Measurements from ENCODE around the gene PRXL2B. TPM values are rescaled to one million over a fixed set of nuclear protein-coding genes. Genes with fewer than 3 reads are reported as not detected.

Gene PRXL2B
- total RNA-seq, 1 donor from 2014 or later = 15.3 TPM

DNA sequence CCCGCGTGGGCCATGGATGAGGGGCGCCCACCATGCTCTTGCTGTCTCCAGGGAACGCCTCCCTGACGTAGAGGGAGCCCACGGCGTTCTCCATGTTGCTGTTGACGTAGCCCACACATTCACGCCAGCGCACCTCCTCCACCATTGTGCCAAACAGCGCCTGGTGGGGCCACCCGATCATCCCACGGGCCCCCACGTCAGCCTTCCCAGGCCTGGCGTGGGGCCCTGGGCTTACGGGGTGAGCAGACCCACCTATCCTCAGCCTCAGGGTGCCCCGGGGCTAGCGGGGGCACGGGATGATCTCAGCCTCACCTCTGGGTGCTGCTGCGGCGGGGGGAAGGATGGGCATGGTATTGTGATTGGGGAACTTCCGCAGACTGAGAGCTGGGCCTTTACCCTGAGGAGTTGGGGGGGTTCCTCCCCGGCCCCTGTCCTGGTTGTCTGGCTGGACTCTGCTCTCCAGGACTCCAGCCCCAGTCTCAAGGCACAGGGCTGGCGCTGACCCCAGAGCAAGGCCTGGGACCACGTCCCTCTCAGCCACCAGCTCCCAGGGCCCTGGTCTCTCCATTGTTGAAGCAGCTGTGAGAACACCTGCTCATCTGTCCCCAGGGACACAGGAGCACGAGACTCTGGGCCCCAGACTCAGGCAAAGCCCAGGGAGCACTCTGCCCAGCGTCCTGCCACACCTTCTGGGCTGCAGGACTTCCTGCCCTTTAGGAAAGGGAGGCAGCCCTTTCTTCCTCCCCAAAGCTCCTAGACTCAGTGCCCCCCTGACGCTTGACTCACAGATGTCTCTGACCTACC is 10.2 kb downstream of the PRXL2B start:
- DNase-seq (ENCODE audit: low read depth) = peak; percentile 22

DNA sequence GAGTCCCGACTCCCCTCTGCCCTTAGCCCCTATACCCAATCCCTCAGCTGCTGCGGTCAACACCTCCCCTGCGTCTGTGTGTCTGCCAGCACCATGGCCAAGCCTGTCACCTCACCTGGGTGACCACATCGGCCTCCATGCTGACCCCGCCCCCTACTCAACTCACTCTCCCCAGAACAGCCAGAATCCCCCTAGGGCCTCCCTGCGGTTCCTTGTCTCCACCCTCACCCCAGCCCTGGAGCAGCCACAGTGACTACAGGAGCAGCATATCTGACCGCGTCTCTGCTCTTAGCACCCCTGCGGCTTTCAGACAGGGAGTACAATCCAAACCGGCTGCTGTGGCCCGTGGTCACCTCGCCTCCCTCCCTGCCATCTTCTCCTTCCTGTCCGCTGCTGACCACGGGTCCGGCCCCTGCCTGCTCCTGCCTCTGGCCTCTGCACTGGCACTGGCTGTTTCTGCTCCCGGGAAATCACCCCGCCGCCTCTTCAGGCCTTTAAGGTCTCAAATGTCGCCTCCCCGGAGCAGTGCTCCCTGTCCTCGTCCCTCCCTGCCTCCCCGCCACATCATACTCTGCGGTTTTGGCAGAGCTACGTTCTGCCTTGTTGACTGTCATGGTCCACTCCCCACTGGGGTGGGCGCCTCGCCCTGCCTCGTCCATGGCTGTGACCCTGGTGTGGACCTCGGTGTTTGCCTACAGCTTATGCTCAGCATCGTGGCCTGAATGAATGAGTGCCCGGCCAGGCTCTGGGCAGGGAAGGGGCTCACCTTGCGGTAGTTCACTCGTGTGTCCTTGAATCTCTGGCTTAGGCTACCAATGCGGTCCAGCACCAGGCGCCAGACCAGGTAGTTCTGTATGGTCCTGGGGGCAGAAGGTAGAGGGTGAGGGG is 11.1 kb downstream of the PRXL2B start:
- DNase-seq (ENCODE audit: low read depth) = no peak

DNA sequence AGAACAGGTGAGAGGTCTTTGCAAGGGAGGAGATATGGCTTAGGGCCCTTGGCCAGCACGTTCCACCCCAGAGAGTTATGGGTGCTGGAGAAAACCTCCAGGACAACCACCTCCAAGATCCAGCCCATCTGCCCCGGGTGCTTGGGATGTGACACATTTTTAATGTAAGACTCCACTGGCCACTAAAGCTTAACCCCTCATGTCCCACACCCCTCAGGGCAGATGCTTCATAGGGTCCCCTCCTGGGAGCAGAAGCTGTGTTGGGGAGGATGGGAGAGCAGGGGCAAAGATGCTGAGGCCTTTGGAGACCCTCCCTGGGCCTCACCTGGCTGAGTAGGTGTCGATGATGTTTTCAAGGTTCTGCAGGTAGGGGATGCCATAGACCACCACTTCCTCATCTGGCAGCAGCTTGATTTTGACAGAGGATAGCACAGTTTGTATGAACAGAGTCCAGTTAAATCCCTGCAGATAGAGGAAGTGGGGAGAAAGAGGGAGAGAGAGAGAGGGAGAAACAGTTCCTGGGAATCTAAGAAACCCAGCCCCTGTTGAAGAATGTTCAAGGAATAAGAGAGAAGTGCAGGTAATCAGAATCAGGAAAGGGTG is 11.9 kb downstream of the PRXL2B start:
- no peak for DNase-seq (ENCODE audit: low read depth)

DNA sequence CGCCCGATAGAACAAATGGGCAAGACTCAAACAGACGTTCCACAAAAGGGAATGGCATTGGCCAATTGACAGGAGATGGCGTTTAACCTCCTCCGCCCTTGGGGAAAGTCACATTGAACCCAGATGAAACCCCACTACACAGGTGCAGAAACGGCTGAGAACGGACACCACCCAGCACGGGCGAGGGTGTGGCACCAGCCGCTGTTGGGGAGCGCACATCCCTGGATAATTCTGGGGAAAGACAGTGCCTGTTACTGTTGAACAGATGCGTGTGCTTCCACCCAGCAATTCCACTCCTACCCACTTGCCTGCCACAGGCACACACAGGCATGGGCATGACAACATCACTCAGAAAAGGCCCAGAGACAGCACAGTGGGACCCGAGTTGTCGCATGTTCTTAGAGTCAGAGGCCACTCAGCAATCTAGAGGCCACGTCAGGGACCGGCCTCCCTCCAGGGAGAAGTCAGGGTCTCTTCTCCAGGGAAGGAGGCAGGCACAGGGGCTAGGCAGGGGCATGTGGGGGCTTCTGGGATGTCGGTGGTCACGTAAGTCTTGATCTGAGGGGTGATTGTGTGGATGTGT is 15.2 kb downstream of the PRXL2B start:
- DNase-seq (ENCODE audit: low read depth) = no peak

DNA sequence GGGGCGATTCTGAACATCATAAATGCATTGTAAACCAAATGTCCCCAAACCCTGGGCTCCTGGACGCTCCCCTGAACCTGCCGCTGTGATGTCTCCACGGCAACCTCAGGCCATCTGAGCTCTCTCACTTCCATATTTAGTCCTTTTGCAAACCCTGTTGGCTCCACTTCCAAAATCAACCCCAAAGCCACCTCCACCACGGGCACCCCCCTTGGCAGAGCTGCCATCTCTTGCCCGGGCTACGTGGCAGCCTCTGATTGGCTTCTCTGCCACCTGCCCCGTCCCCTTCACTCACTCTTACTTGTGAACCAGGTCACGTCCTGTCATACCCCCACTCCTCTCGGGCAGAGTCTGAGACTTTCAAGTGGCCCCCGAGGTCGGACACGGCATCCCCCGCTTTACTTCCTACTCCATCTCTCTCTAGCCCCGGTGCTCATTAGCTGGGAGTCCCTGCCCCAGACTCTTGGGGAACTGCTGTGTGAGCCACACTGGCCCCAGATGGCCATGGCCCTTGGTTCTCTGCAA is 15.8 kb downstream of the PRXL2B start:
- no peak for DNase-seq (ENCODE audit: low read depth)

DNA sequence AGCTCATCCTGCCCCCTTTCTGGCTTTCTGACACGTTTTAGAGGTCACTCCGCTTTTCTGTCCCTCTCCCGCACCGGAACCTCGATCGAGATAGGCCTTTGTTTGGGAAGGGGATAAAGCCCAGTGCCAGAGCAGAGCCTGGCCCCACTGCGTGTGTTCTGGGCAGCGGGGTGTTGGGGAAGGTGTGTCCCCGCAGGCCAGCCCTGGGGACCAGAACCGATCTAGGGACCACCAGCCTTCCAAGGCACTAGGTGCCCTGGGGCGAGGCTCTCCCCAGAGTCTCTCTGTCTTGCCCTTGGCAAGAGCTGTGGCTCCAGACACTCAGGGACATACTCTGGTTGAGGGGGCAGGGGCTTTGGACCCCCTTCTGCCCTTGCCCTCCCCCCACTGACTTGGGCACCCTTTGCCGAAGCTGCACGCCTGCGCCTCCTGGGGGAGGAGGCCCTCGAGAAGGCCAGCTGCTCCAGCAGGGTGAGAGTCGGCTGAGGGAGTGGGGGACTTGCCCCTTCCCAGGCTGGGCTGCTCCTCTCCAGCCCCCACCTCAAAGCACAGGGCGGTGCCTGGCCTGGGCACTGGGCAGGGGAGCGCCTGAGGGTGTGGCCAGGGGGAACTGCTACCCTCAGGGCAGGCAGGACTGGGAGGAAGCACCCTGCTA is 16.4 kb downstream of the PRXL2B start:
- DNase-seq (ENCODE audit: low read depth) = no peak

DNA sequence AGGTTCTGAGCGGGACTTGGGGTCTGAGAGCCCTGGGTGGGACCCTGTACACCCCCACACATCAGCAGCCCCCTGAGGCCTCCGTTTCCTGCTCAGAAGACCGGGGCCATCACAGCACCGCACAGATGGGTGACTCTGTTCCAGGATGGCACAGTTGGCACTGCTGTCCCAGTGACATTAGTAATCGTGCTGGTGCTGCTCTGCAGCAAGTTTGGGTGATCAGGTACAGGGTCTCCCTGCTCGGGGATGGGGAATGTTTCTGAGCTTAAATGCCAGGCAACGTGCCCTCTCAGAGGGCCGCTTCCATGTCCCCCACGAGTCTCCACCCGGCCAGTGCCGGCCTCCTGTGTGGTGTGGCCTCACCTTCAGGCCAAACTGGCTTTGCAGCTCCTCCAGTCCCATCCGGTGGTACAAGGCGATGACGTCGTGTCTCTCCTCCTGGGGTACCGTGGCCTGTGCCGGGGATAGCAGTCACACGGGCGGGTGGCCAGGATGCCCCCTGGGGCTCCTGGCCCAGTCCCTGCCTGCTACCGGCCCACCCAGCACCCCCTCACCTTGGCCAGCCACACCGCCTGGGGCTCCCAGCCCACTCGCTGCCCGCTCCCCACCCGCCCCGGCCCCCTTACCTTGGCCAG is 17.1 kb downstream of the PRXL2B start:
- DNase-seq (ENCODE audit: low read depth) = no peak

DNA sequence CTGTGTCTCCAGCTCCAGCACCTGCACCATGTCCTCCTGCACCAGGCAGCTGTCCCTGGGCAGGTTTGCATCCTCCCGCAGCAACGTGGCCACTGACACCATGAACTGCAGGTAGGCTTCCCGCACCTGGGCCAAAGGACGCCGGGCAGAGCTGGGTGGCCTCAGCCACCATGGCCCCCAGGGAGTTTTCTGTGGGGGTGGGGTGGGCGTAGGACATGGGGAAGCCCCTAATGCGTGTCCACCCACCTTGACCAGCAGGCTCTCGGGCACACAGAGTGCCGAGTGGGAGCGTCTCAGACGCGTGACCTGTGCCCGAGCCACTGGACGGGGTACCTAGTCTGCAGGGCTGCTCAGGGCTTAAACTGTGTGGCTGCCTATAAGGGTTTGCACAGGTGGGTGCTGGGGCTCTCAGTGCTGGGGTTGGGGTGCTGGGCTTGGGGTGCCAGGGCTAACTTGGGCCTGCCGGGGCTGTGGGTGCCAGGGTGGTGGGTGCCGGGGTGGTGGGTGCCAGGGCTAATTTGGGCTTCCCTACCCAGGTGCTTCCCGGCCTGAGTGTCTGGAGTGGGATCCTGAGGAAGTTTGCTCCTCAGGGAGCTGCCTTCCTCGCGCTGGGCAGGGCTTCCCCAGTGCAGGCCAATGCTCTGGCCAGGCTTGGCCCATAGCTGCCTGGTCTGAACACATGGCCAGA is 17.7 kb downstream of the PRXL2B start:
- DNase-seq (ENCODE audit: low read depth) = no peak

DNA sequence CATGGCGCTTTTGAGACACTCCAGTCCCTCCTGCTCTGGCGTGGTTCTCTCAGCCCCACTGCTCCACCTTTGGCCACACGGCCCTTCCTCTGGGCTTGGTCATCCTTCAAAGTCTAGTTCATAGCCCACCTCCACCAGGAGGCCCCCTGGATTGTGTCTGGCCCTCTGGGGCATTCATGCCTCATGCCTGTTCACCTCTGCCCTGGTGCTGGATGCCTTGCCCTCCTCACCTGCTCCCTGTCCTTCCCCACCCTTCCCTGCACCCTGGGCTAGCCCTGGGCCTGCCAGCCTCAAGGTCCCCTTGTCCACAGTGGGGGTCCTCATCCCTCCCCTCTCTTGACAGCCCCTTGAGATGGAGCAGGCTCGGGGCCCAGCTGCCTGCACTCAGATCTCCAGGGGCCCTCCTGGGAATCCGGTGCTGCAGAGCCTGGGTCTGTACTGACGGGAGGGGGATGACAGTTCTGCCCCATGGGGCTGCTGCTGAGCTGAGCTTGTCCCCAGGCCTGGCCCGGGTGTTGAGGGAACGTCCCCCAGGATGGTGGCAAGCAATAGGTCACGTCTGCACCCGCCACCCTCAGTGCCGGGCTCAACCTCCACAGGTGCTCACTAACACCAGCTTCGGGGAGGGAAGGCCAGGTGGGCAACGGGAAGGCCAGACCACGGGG is 18.4 kb downstream of the PRXL2B start:
- DNase-seq (ENCODE audit: low read depth) = no peak

DNA sequence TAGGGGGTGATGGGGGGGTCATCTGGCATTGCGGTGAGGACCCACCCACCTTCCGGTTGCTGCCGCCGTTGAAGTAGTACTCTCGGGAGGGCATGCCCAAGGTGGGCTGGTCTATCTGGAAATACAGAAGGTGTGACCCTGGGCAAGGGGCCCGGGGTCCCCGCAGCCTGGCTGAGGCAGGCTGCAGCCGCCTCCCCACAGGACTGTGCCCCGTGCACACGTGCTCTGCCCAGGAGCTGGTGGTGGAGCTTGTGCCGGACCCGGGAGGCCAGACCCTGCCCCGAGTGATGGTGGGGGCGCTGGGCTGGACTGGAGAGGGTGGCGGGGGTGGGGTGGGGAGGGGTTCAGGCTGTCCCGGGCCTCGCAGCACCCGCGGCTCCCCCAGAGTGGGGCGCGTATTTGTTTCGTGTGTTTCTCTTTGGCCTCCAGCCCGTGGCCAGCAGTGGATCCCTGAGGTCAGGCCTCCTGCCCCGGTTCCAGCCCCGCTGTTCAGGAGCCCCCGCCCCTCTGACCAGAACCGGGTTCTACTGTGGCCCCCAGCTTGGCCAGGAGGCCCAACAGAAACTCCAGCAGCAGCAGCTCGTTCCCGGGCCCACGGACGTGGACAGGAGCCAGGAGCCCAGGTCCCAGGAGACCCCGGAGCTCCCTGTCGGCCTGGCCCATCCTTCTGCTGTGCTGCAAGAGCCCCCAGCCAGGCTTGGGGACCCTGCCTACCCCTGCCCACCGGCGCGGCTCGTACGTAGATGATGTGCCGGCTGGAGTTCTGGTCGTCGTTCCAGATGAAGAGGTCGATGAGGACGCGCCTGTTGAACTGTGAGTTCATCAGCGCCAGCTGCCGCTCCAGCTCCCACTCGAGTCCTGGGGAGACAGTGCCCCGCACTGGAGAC is 19.2 kb downstream of the PRXL2B start:
- no peak for DNase-seq (ENCODE audit: low read depth)

DNA sequence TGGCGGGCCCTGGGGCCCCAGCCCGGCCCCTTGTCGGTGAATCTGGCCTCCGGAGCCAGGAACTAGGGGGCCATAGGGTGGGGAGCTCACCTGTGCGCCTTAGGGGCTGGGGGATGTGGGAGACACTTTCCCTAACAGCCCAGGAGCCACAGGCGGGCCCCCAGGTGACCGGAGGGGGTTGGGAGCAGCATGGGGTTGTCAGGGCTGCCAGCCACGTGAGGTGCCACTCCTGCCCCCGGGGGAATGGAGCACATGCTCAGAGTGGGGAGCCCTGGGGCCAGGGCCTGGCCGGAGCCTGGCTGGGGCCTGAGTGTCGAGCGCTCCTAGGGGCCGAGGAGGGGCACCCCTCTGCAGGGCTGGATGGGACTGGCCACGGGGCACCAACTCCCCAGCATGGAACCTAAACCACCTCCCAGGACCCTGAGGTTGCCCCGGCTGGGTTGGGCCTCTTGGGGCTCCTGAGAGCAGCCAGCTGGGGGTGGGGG is 19.9 kb downstream of the PRXL2B start:
- DNase-seq (ENCODE audit: low read depth) = no peak

DNA sequence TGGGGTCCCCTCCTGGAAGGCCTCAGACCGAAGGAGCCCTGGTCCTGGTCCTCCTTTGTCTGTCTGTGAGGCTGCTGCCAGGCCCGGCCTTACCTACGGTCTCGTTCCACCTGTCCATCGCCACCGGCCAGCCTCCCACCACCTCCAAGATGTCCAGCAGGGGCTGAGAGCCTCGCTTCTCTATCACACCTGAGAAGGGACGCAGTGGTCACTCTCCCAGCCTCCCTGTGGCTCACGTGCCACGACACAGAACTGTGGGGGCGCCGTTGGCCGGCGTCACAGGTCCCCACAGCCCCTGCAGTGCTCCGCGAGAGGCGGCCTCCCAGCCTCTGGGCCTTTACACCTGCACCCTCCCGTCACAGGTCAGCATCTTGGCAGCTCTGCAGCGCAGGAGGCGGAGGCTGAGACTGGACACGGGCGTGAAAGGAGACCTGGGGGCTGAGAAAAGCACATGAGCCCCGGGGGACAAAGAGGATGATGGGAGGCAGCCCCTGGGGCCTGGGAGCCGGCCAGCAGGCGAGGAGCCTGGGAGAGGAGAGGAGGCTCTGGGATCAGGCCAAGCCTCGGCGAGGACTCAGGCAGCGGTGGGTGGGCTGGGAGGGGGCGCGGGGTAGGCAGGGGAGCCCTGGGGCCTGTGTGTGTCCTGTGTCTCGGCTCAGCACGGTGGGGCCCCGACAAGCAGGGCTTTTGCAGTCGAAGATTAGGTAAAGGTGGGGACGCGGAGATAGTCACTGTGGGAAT is 20.5 kb downstream of the PRXL2B start:
- no peak for DNase-seq (ENCODE audit: low read depth)

DNA sequence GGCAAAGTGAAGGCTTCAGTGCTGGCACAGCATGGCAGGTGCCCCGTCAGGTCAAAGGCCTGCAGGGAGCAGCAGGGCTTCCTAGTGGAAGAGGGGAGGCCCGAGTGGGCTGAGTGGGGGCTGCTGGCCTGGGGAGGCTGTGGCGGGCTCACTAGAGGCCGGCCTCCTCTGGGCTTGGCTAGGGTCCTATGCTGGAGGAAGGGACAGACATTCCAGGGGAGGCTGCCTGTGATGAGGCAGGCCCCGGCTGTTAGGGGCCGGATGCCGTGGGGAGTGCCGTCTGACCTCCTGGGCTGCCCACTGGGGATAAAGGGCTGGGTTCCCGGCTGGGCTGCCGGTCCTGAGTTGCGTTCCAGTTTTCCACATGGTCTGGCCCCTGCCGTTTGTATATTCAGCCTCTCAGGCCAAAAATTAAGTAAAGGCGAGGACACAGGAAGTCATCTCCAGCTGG is 21.1 kb downstream of the PRXL2B start:
- no peak for DNase-seq (ENCODE audit: low read depth)

DNA sequence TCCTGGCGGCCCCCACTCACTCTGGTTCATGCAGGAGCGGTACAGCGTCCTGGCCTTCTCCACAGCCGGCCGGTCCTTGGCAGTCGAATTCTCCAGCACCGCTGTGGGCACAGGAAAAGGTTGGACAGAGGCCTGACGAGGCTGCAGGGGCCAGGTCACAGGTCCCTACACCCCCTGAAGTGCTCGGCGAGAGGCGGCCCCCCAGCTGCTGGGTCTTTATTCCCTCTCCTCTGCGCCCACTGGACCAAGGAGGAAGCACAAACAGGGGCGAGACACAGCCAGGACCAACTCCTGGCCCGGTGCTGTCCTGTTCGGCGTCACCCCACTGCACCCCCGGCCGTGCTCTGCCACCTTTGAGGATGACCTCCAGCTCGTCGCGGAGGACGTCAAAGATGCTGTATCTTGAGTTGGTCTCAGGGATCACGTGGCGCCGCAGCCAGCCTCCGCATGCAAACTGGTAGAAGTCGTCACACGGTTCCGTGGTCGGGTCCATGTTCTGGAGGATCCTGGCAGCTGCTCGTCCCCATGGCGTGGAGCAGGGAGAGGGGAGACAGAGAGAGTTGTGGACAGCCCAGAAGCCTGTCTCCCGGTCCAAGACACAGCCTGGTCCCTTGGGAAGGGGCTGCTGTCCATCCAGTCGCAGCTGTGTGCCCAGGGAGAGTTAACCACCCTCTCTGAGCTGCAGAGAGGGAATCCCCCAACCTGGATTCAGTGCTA is 22.9 kb downstream of the PRXL2B start:
- no peak for DNase-seq (ENCODE audit: low read depth)

DNA sequence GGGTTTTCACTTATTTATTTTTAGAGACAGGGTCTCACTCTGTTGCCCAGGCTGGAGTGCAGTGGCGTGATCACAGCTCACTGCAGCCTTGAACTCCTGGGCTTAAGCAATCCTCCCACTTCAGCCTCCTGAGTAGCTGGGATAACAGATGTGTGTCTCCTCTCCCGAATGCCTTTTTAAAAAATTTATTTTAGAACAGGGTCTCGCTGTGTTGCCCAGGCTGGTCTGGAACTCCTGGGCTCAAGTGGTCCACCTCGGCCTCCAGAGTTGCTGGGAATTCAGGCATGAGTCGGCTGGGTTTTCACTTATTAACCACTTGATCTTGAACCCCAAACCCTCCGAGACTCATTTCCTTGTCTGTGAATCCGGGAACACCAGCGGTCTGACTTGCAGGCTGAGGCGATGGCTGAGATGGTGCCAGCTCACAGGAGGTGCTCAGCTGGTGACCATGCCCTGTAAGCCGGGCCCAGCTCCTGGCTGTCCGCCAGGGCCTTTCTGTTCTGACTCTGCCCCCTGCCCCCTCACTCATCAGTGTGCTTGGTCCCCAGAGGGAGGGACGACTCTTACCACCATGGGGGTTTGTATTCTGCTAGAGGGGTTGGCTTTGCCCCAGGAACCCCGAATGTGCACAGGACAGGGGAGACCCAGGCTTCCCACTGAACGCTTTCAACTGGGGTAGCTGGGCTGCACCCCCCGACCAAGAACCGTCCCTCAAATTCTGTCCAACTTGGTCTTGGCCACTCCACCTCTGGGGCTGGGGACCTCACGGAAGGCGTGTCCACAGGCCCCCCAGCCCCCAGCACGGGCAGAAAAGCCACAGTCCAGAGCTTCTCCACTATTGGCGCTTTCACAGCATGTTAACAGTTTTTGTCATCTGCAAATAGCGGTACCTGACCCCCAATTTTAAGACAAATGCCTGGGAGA is 23.7 kb downstream of the PRXL2B start:
- peak; percentile 18 for DNase-seq (ENCODE audit: low read depth)
